ENCODE measurements around the gene CDH5.

The CDH5 gene

GRCh38 chr16:66416939-66417700 lies 50.6 kb downstream of the CDH5 start:
- no peak for DNase-seq (ENCODE audit: low read depth in 2 of 2)

DNA sequence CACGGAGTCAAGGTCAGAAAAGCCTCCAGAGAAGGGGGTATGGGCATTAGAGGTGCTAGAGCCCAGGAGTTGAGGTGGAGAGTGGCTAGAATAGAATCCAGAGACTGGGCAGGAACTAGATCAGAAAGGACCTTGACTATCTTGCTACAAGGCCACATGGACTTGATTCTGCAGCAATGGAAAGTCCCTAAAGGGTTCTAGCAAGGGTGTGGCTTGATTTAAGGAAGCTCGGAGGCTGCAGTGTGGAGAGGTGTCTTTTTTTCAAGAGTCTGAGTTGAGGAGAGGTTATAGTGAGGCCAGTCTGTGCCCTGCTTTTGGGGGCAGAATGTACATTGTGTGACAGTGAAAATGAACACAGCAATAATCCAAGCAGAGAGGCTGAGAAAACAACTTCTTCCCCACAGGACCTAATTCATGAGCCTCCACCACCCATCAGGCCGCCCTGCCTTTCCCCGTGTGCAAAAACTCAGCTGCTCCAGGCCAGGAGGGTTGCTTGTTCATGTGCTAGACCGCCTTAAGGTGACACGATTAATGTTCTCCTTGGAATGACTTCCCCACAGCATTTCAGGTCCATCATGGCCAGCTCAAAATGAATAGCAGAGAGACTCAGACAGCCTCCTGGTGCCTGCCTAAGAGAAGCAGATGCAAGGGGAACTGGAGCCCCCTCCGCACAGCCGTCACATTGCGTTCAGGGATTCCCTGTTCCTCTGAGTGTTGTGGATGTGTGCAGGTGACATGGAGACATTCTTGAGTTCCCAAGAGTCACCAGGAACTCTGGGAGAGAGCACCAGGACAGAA lies 51.9 kb downstream of the CDH5 start:
- no peak for DNase-seq (ENCODE audit: low read depth in 2 of 2)

- no peak for DNase-seq (ENCODE audit: low read depth in 2 of 2)
Measured at GRCh38 chr16:66419527-66419926, 53.0 kb downstream of the CDH5 start.

DNA sequence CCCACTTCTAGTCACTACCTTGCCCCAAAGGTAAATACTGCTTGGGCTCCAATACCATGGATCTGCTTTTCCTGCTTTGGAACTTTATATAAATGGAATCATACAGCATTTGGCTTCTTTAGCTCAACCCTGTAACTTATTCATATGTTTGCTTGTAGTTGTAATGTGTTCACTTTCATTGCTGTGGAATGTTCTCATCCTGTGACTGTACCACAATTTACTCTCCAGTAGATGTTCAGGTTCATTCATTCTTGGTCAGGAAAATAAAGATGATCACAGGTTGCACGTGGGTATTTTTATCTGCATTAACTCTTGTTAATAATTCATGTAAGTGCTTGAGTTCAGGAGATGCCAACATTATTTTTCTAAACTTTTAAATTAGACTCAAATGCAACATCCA lies 53.9 kb downstream of the CDH5 start:
- no peak for DNase-seq (ENCODE audit: low read depth in 2 of 2)

DNA sequence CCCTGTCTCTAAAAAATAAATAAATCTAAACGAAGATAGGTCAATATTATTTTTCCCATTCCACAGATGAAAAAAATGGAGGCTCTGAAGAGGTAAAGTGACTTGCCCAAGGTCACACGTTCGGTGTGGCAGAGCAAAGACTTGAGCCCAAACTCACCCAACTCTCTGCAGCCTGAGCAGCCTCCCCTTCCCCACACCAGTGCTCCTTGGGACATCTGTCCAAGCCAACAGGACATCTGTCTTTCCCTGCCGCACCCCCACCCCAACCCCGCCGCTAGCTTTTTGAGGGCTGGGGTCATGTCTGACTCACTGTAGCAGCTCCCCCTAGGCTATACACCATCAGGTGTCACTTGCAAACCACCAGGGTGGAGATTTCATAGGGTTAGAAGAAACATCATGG lies 55.4 kb downstream of the CDH5 start:
- DNase-seq (ENCODE audit: low read depth in 2 of 2), result no peak

- DNase-seq (ENCODE audit: low read depth in 2 of 2), result no peak
Measured at GRCh38 chr16:66422366-66422765, 55.9 kb downstream of the CDH5 start.

GRCh38 chr16:66423177-66423576 lies 56.7 kb downstream of the CDH5 start:
- no peak for DNase-seq (ENCODE audit: low read depth in 2 of 2)

DNA sequence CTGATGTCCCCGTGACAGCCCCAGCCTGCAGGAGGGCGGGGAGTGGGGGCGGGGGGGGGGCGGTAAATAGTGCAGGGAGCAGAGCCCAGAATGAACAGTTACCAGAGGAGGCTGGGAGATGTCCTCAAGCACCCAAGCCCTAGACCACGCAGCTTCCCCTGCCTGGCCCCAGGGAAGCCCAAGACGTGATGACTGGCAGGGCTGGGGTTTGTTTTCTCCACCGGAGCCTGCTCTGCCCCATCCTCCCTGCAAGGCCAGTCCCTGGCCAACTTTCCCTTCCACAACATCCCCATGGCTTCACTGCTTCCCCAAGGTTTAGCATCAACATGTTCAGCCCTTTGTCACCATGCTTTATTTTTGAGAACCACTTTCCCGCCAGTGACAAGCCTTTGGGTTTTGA lies 59.2 kb downstream of the CDH5 start:
- no peak for DNase-seq (ENCODE audit: low read depth in 2 of 2)

GRCh38 chr16:66426112-66427035 lies 59.9 kb downstream of the CDH5 start:
- no peak for DNase-seq (ENCODE audit: low read depth in 2 of 2)

DNA sequence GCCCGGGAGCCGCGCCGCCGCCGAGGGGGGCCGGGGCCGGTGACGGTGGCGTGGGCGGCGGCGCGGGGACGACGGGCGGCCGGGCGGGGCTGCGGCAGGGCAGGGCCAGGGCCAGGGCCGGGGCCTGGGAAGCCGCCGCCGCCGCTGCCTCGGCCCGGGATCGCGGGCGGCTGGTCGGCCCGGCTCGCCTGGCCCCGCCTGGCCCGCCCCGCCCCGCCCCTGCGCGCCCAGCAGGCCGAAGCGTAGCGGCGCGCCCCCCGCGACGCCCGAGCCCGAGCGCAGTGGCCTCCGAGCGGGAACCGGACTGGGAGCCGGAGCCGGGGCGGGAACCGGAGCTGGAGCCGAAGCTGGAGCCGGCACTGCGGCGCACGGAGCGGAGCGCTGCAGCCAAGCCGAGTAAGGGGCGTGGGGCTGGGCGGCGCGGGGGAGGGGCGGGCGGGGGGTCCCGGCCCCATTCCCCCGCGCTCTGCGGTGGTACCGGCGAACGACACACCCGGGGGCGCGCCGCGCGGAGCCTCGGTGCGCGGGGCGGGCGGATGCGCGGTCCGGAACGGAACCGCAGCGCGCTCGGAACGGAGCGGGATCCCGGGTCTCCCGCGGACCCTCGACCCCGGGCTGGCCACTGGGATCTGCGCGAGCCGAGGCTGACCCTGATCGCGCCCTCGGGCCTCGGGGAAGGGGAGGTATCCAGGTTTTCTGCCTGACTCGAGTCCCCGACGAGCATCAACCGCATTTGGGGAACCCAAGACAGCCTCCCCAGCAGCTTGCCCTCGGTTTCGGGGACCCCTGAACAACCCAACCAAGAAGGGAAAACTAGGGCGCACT lies 60.8 kb downstream of the CDH5 start, which contains the start of gene BEAN1:
BEAN1 (plus strand) TSS at position 260 of the 825 bp plus-strand sequence. CDS start 10,382 bp downstream, outside the sequence.
- DNase-seq (ENCODE audit: low read depth in 2 of 2), result no peak

DNA sequence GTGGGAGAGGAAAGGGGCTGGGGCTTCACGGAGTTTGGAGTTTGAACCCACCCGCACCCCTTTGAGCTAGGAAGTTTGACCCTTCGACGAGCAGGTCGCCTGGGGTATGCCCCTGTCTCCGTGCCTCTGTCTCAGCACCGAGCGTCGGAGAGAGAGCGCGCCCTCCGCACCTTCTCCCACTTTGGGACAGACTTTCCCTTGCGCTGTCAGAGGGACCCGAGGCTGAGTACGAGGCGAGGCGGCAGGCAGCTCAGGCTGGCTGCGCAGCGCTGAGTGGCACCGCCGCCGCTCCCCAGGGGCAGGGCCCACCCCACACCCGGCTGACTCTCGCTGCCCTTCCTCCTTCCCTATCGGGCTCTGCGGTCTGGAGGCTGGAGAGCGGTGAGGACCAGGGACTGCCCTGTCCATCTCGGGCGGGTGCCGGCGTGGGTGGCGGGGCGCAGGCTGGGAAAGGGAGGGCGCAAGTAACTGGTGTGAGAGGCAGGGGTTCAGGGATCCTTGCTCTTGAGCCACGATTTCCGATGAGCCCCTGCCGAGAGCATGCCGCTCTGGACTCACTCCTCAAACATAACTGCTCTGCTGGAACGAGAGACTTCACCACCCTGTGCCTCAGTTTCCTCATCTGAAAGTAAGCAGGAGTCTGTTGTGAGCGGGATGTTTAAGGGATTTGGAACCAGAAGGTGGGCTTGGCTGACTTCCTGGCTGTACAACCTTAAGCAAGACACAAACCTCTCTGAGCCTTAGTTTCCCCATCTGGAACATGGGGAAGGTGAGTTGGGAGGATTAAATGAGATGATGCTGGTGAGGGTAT lies 61.6 kb downstream of the CDH5 start:
- DNase-seq (ENCODE audit: low read depth in 2 of 2), result no peak

DNA sequence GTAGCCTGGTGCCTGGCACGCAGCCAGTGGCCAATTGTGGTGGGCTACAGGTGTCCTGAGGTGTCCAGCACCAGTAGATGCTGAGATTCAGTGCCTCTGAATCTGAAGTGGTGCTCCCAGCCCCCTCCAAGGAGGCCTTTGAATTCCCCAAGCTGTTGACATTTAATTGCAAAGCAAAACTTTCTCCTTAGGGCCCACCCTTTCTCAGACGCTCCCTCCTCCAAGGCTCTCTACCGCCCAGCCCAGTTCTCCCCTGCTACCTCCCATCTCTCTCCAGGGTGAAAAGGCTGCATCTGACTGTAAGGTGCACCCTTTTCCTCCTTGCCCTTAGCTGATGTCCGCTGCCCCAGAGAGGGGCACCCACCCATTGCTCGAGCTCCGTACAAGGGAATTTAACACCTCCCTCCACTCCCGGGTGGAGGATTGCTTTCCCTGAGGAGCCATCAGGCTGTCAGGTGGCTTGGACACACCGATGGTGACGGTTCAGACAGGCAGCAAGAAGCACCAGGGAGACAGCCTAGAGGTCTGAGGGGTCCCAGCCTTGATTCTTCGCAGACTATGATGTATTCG lies 62.3 kb downstream of the CDH5 start:
- DNase-seq (ENCODE audit: low read depth in 2 of 2), result no peak

- no peak for DNase-seq (ENCODE audit: low read depth in 2 of 2)
Measured at GRCh38 chr16:66429290-66429962, 62.9 kb downstream of the CDH5 start.

GRCh38 chr16:66430214-66430613 lies 63.7 kb downstream of the CDH5 start:
- no peak for DNase-seq (ENCODE audit: low read depth in 2 of 2)

- DNase-seq (ENCODE audit: low read depth in 2 of 2), result no peak
Measured at GRCh38 chr16:66431760-66432159, 65.3 kb downstream of the CDH5 start.

DNA sequence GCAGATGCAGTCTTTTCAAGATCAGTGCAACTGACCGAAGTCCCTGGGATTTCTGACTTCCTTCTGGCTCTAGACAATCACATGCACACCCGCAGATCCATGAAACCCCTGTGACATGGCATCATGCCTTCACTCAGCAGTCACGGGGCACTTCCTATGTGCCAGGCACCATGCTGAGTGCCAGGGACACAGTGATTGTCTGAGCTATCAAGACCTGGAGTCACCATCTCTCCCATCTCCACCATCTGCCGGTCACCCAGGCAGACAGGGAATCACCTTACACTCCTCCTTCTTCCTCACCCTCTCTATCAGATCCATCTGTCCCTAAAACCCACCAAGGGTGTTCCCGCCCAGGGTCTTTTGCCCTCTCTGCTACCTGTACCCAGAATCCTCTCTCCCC lies 65.9 kb downstream of the CDH5 start:
- DNase-seq (ENCODE audit: low read depth in 2 of 2), result no peak

DNA sequence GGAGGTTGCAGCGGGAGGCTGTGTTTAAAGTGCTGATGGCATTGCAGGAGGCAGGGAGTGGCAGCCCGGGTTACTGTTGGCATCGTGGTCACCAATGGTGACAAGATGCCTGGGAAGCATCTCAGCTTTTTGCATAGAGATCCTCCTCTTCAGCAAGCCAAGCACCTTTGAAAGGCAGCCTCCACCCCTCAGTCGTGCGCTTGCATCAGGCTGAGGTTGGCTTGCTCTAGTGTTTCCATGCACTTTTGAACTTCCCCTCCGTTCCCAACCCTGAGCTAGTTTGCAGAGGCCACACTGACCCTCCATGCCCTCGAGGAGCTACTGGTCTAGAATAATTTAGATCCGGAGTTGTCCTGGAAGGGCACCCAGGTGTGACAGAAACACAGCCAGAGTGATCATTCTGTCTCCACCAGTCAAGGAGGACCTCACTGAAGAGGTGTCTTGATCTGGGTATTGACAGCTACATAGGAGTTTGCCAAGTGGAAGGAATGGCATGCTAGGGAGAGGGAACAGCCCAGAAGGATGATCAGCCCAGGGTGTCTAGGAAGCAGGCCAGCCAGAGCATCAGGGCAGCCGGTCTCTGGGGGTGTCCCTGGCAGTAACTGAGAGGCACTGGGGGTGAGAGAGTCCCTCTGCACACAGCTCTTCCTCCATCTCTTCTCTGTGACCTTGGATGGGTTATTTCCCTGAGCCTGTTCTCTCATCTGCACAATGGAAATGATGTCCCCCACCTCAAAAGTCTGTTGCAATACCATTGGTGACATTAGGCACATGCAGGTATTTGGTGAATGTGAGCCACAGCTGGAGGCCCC lies 68.3 kb downstream of the CDH5 start:
- no peak for DNase-seq (ENCODE audit: low read depth in 2 of 2)

DNA sequence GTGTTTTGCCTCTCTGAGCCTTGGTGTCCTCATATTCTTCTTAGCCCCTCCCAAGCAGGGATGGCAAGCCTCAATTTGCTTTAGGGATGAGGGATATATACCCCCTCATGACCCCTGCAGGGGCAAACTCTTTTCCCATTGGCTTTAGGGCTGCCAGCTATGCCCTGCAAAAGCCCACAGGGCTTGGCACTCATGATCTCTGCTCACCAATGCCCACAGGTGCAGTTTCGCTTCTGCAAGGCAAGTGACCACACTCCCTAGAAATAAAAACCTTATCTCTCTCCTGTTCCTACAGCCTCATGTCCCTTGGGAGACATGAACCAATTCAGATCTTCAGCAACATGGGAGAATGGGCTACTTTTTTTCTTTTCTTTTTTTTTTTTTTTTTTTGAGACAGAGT lies 69.4 kb downstream of the CDH5 start:
- DNase-seq (ENCODE audit: low read depth in 2 of 2), result no peak
